Jurkat, Clone E6-1 (cell line): Measurements from ENCODE around the gene TACR1. TPM values are rescaled to one million over a fixed set of nuclear protein-coding genes. Genes with fewer than 3 reads are reported as not detected.
A peak's percentile ranks its signal among the peaks of the same experiment; 100 is the strongest.
"Not testable (repeated sequence)": the region's sequence is repeated elsewhere in the genome, so short reads cannot be mapped to it uniquely, and the experiment has no call there.

Source experiments
- DNase-seq: peaks from one replicate; pipeline ENCODE4 v3.0.0-alpha.2; 2011; ENCODE audit warnings: low read depth, low spot score
- H3K4me3 ChIP-seq: 2 replicates; pipeline ENCODE4 v1.5.1; 2011; ENCODE audit warnings: mild to moderate bottlenecking, low read length, control low read depth, moderate library complexity
- polyA plus RNA-seq: library from polyadenylated mRNA; unstranded; fragments of >200 nt; gene quantifications from one replicate; pipeline ENCODE4 v1.2.1, GENCODE V29; 2012; ENCODE audit warnings: missing spikeins; ENCODE audit not compliant: insufficient read length, insufficient read depth

Gene TACR1
- polyA plus RNA-seq = not detected

- no peak within 1 kb of the TSS for H3K4me3 ChIP-seq
- no peak for DNase-seq
These were observed at the start of gene TACR1 for GRCh38 chr2:75199428-75200011. TACR1 (minus strand) TSS chr2:75199520; CDS start chr2:75198934, 586 bp downstream.

GRCh38 chr2:75248581-75248980 lies 49.3 kb upstream of the TACR1 start:
- not testable (repeated sequence) for H3K4me3 ChIP-seq, DNase-seq

GRCh38 chr2:75246441-75247167 lies 47.3 kb upstream of the TACR1 start:
- DNase-seq = no peak
- no peak overlapping the region for H3K4me3 ChIP-seq

DNA sequence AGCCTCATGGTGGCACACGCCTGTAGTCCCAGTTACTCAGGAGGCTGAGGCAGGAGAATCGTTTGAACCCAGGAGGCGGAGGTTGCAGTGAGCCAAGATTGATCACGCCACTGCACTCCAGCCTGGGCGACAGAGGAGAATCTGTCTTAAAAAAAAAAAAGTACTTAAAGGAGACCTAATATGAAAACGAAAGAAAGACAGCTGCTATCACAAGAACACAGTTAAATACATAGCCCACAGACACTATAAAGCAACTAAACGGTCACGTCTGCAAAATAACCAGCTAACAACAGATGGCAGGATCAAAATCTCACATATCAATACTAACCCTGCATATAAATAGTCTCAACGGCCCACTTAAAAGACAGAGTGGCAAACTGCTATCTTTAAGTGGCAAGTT lies 43.9 kb upstream of the TACR1 start:
- no peak overlapping the region; the same call in 1 of the 2 replicates for H3K4me3 ChIP-seq
- peak; percentile 57 for DNase-seq

DNA sequence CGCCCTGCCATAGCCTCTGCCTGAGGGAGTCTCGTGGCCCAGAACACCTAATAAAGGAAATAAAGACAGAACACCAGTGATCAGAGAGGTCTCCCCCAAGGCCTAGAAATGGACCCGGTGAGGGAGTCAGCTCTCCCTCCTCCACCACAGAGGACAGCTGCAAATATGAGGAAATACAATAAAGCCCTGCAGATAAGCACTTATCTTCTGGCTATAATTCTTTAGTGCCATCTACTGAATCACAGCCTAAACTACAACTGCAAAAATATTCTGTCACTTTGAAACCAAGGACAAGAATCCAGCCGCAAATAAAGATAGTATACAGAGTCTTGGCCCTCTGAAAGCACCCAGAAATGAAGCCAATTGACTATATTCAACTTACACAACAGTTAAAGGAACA lies 42.4 kb upstream of the TACR1 start:
- peak; percentile 34 for DNase-seq
- no peak overlapping the region for H3K4me3 ChIP-seq

DNA sequence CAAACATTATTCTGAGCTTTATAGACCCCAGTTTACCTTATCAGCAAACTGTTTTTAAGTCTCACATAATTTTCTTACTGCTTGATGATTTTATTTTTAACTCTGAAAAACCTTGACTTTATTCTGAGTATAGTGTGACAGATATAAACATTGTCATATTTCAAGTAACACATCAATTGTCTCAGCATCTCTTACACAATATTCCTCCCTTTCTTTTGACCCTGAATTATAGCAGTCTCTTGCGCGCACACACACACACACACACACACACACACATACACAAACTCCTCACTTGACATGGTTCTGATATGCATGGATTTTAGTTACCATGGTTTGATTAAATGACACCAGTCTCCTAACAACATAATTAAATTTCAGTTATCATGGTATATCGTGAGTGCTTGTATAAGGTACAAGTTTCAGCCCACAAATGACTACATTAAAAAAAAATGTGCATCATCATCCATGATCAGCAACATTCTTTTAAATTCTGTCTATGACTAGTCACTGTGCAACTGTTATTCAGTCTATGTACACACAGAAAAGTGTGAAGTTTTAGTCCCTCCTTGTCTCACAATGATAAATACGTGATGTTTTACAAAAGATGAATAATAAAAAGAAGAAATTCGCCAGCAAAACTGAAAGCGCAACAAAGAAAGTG lies 39.5 kb upstream of the TACR1 start:
- DNase-seq = no peak
- no peak overlapping the region for H3K4me3 ChIP-seq

DNA sequence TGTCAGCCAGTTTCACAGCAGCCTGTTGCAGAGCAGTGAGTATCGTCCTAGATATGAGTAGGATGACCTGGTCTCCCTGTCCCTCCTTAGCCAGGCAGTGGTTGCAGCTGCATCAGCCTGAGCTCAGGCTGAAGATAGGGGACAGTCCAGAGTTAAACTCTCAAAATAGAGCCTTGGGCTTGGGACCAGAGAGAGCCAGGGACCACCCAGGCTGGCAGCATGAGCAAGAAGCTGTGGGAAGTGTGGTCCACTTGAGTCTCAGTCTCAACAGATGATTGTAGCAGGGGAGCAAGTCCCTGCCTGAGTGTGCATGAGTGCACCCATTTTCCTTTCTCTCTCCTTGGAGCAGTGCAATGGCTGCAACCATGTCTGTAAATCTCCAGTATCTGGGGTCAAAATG lies 38.0 kb upstream of the TACR1 start:
- no peak for DNase-seq
- no peak overlapping the region for H3K4me3 ChIP-seq

GRCh38 chr2:75233965-75234364 lies 34.6 kb upstream of the TACR1 start:
- DNase-seq = no peak
- H3K4me3 ChIP-seq = no peak overlapping the region

DNA sequence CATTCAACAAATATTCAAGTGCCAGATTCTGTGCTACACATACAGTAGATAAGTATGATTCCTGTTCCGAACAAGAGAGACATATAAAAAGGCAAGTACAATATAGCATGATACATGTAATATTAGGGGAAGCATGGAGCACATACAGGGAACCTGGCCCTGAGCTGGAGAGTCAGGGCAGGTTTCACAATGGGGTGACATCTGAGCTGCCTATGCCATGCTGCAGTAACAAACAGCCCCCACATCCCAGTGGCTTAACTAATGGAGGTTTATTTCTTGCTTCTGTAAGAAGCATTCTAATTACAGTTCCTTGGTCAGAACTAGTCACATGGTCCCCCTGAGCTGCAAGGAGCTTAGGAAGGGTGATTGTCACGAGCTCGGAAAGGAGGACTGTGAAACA lies 27.3 kb upstream of the TACR1 start:
- DNase-seq = no peak
- no peak overlapping the region for H3K4me3 ChIP-seq

DNA sequence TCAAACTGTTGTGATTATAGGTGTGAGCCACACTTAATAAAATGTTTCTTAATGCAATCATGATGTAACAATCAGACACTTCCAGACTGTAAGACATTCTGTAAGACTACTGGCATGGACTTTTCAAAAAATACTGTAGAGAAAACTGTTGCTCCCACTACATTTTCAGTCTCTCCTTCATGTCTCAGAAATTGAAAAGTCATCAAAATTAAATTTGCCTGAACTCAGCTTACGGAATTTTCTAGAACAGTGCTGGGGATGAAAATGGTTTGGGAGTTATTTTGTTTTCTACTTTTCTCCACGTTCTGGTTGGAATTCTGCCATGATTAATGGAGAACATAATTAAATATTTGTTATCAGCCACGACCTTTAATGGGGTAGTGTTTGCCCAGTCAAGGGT lies 26.8 kb upstream of the TACR1 start:
- DNase-seq = no peak
- H3K4me3 ChIP-seq = no peak overlapping the region

GRCh38 chr2:75224636-75225094 lies 25.3 kb upstream of the TACR1 start:
- peak; percentile 2 for DNase-seq
- no peak overlapping the region for H3K4me3 ChIP-seq

DNA sequence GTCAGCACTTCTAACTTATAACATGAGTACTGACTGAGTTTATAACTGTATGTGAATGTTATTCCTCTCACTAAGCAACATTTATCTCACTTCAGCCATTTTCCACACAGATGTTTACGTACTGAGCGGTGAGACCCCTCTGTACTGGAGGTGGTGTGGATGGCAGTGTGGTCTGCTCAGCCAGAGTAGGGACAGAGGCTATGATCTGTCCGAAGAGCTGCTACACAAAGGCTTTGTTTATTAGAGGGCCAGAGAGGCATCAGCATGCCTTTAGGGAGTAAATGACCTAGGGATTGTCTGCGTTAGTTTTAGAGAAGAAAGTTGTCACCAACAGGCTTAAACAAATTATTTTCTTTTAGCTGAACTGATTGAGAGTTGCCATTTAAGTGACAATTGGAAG lies 23.2 kb upstream of the TACR1 start:
- no peak overlapping the region for H3K4me3 ChIP-seq
- no peak for DNase-seq

DNA sequence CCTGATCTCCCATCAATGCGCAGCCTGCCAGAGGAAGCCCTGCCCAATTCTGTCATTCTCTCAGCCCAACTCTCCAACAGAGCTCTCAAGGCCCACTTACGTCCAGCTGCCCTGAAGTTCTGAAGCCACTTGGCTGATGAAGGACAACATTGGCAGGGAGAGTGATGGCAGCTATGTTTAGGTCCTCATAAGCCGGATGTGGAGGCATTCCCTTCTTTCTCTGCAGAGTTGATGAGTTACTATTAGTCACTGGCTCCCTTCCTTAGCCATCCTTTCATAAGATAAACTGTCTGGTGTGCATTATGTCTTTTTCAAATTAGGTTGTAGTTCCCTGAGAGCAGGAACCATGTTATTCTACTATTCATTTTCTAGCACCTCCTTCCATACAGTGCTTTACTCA lies 22.5 kb upstream of the TACR1 start:
- DNase-seq = no peak
- H3K4me3 ChIP-seq = no peak overlapping the region

GRCh38 chr2:75219213-75219612 lies 19.9 kb upstream of the TACR1 start:
- not testable (repeated sequence) for DNase-seq, H3K4me3 ChIP-seq

GRCh38 chr2:75211266-75211770 lies 12.0 kb upstream of the TACR1 start:
- no peak overlapping the region for H3K4me3 ChIP-seq
- DNase-seq = peak; percentile 28

GRCh38 chr2:75210409-75210808 lies 11.1 kb upstream of the TACR1 start:
- H3K4me3 ChIP-seq = no peak overlapping the region
- DNase-seq = no peak

DNA sequence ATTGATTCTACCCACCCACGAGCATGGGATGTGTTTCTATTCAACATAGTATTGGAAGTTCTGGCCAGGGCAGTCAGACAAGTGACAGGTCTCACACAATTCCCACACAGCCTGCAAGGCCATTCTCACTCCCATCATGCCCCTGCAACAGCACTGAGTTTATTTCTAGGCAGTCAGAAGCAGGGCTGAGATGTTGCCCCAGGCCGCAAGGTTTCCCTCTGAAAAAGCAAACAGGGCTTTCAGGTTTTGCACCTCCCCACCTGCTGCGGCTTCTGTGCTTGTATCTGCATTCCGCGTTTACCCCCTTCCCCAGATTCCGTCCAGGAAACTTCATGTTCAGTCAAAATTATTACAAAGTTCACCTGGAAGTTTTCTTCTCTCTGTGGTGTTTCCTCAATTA lies 9.4 kb upstream of the TACR1 start:
- H3K4me3 ChIP-seq = no peak overlapping the region
- DNase-seq = no peak

- H3K4me3 ChIP-seq = no peak overlapping the region
- DNase-seq = no peak
These were observed 5.5 kb upstream of the TACR1 start for GRCh38 chr2:75204833-75205232.

- no peak overlapping the region for H3K4me3 ChIP-seq
- no peak for DNase-seq
These were observed 3.0 kb upstream of the TACR1 start for GRCh38 chr2:75202359-75202758.
